ENCODE results near the gene SPO11.
A peak's percentile ranks its signal among the peaks of the same experiment; 100 is the strongest.

Gene SPO11

DNA sequence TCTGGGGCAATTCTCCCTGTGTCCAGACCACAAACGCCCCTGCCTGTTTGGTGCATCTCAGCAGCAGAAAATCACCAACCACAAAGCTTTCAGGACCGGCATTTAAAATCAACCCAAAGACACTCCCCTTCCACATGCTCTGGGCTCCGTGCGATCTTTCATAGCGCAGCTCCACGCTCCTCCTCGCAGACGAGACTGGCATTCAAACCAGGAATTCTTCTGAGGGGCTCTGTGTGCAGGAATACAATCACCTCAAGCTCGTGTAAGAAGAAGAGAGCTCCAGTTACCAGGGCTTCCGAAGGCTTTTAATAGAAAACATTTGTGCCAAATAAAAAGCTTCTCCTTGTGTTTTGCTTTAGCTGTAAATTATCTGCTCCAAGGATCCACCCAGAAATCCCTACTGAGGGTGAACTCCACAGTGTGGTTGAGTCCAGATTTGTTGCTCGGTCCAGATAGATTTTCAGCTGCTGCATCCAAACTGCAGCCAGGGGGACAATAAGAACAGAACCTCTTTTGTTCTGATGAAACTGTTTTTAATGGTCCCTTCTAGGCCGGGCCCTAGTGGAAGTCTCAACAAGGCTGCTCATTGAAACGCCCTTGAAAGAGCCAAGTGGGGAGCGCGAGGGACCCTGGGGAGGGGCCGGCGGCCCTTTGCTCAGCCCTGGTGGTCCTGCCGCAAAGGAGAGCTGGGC lies 46.8 kb upstream of the SPO11 start:
- H3K36me3 ChIP-seq (ENCODE audit: control insufficient read depth, low read length), result no peaks in the 10 kb centered on the region
- peaks cover 35% of the 10 kb centered on the region for H3K79me2 ChIP-seq (ENCODE audit: control insufficient read depth, low read length)
- peaks cover 63% of the 10 kb centered on the region for H3F3A ChIP-seq (ENCODE audit: control insufficient read depth, insufficient read depth)
- H3K4me1 ChIP-seq (ENCODE audit: control insufficient read depth, low read length), result peaks cover 99% of the 10 kb centered on the region
- peak overlapping the region; percentile 94 for H3K27ac ChIP-seq (ENCODE audit: low read depth, low read length)
- H3K4me2 ChIP-seq (ENCODE audit: low read length), result peak overlapping the region; percentile 68
- no peaks in the 10 kb centered on the region for H4K20me1 ChIP-seq (ENCODE audit: control insufficient read depth, insufficient read depth, low read depth, low read length)
- no peaks in the 10 kb centered on the region for H3K9me3 ChIP-seq (ENCODE audit: control insufficient read depth, insufficient read depth, low read length)
- H3K27me3 ChIP-seq (ENCODE audit: control insufficient read depth, low read length), result no peaks in the 10 kb centered on the region
- TF ChIP-seq CTCF (IDR thresholded peaks at IDR 0.05; ENCODE audit: low read depth, low read length, poor library complexity, severe bottlenecking) (peak; percentile 11), EZH2phosphoT487 (IDR thresholded peaks at IDR 0.05; ENCODE audit: borderline replicate concordance, low read length) (no peak)
- peak overlapping the region; percentile 73 for H3K4me3 ChIP-seq (ENCODE audit: low read length)
- no peaks in the 10 kb centered on the region for H3K9me2 ChIP-seq (replicated peaks; ENCODE audit: control insufficient read depth, low read length)

GRCh38 chr20:57283860-57284259 lies 45.7 kb upstream of the SPO11 start:
- peaks cover 99% of the 10 kb centered on the region for H3K4me1 ChIP-seq (ENCODE audit: control insufficient read depth, low read length)
- peak overlapping the region; percentile 68 for H3K4me2 ChIP-seq (ENCODE audit: low read length)
- H3K36me3 ChIP-seq (ENCODE audit: control insufficient read depth, low read length), result no peaks in the 10 kb centered on the region
- no peaks in the 10 kb centered on the region for H3K9me2 ChIP-seq (replicated peaks; ENCODE audit: control insufficient read depth, low read length)
- TF ChIP-seq CTCF (IDR thresholded peaks at IDR 0.05; ENCODE audit: low read depth, low read length, poor library complexity, severe bottlenecking) (no peak), EZH2phosphoT487 (IDR thresholded peaks at IDR 0.05; ENCODE audit: borderline replicate concordance, low read length) (no peak)
- H4K20me1 ChIP-seq (ENCODE audit: control insufficient read depth, insufficient read depth, low read depth, low read length), result no peaks in the 10 kb centered on the region
- H3K9me3 ChIP-seq (ENCODE audit: control insufficient read depth, insufficient read depth, low read length), result no peaks in the 10 kb centered on the region
- H3K79me2 ChIP-seq (ENCODE audit: control insufficient read depth, low read length), result peaks cover 35% of the 10 kb centered on the region
- H3K4me3 ChIP-seq (ENCODE audit: low read length), result peak overlapping the region; percentile 73
- H3K27ac ChIP-seq (ENCODE audit: low read depth, low read length), result peak overlapping the region; percentile 94
- H3K27me3 ChIP-seq (ENCODE audit: control insufficient read depth, low read length), result no peaks in the 10 kb centered on the region
- peaks cover 54% of the 10 kb centered on the region for H3F3A ChIP-seq (ENCODE audit: control insufficient read depth, insufficient read depth)

- no peak overlapping the region for H3K4me3 ChIP-seq (ENCODE audit: low read length)
- H3K4me2 ChIP-seq (ENCODE audit: low read length), result peak overlapping the region; percentile 32
- H3K9me2 ChIP-seq (replicated peaks; ENCODE audit: control insufficient read depth, low read length), result no peaks in the 10 kb centered on the region
- H3K27ac ChIP-seq (ENCODE audit: low read depth, low read length), result peak overlapping the region; percentile 94
- TF ChIP-seq EZH2phosphoT487 (IDR thresholded peaks at IDR 0.05; ENCODE audit: borderline replicate concordance, low read length) (no peak), CTCF (IDR thresholded peaks at IDR 0.05; ENCODE audit: low read depth, low read length, poor library complexity, severe bottlenecking) (no peak)
- H3K4me1 ChIP-seq (ENCODE audit: control insufficient read depth, low read length), result peaks cover 99% of the 10 kb centered on the region
- peaks cover 21% of the 10 kb centered on the region for H3K79me2 ChIP-seq (ENCODE audit: control insufficient read depth, low read length)
- no peaks in the 10 kb centered on the region for H4K20me1 ChIP-seq (ENCODE audit: control insufficient read depth, insufficient read depth, low read depth, low read length)
- H3F3A ChIP-seq (ENCODE audit: control insufficient read depth, insufficient read depth), result peaks cover 29% of the 10 kb centered on the region
- H3K9me3 ChIP-seq (ENCODE audit: control insufficient read depth, insufficient read depth, low read length), result no peaks in the 10 kb centered on the region
- no peaks in the 10 kb centered on the region for H3K36me3 ChIP-seq (ENCODE audit: control insufficient read depth, low read length)
- H3K27me3 ChIP-seq (ENCODE audit: control insufficient read depth, low read length), result no peaks in the 10 kb centered on the region
These were observed 42.4 kb upstream of the SPO11 start for GRCh38 chr20:57287007-57287880.
